Gastroesophageal sphincter (tissue), 4 donors: ENCODE results near the gene NXPE3. TPM values are rescaled to one million over a fixed set of nuclear protein-coding genes. Genes with fewer than 3 reads are reported as not detected.

ENCODE experiments used
- ATAC-seq: fragments of 150-250 bp; one replicate; pipeline ENCODE4 v1.9.1; 2016; ENCODE audit warnings: mild to moderate bottlenecking, moderate library complexity
- H3K27ac ChIP-seq, 4 donors: fragments of 200-600 bp; sonication (generic) in 3 of 4; 1 replicate in 3 of 4; 2 replicates in 1 of 4; pipeline ENCODE4 v1.5.1; 2016 to 2019
- H3K27me3 ChIP-seq: fragments of 200-600 bp; sonication (generic); one replicate; pipeline ENCODE4 v1.5.1; 2019
- H3K36me3 ChIP-seq, 2 donors: fragments of 200-600 bp; sonication (generic); one replicate each; pipeline ENCODE4 v1.5.1; 2019; ENCODE audit warnings: control low read depth in 1 of 2
- H3K4me1 ChIP-seq, 3 donors: fragments of 200-600 bp; sonication (generic); 1 replicate in 2 of 3; 2 replicates in 1 of 3; pipeline ENCODE4 v1.5.1; 2016 to 2019; ENCODE audit warnings: control low read depth in 2 of 3
- H3K4me3 ChIP-seq, 2 donors: fragments of 200-600 bp; sonication (generic); one replicate each; pipeline ENCODE4 v1.5.1; 2019; ENCODE audit warnings: mild to moderate bottlenecking in 1 of 2, moderate library complexity in 1 of 2
- H3K9me3 ChIP-seq, 3 donors: fragments of 200-600 bp; sonication (generic); one replicate each; pipeline ENCODE4 v1.5.1; 2017 to 2019; ENCODE audit warnings: control low read depth in 2 of 3
- EP300 ChIP-seq: sonication (generic); formaldehyde crosslinking; IDR thresholded peaks from one replicate; pipeline ENCODE4 v1.6.1; 2017; ENCODE audit warnings: antibody characterized with exemption, mild to moderate bottlenecking
- POLR2A ChIP-seq, 2 donors: fragments of 450-650 bp; IDR thresholded peaks; one replicate each; pipeline ENCODE4 v1.6.1; 2017; ENCODE audit warnings: antibody characterized with exemption in 2 of 2, mild to moderate bottlenecking in 2 of 2, moderate library complexity in 1 of 2
- POLR2AphosphoS5 ChIP-seq: sonication (generic); formaldehyde crosslinking; IDR thresholded peaks from one replicate; pipeline ENCODE4 v1.6.1; 2017; ENCODE audit warnings: antibody characterized with exemption
- WGBS, 2 donors: methylation state at CpG; one replicate each; pipeline ENCODE4 v1.1.5; 2018; ENCODE audit warnings: low coverage in 1 of 2; 5-methylcytosine and 5-hydroxymethylcytosine counted together
- total RNA-seq, 4 donors: library from RNA; depleted of rRNA; stranded (reverse); fragments of >200 nt; gene quantifications; one replicate each; pipeline ENCODE4 v1.1.0, GENCODE V29; 2016
- TF ChIP-seq, protein P1 (sequence below), 4 experiments: fragments of 200-600 bp in 2 of 4; fragments of 450-650 bp in 2 of 4; sonication (generic) in 1 of 4; IDR thresholded peaks; one replicate each; pipeline ENCODE4 v1.5.1; 2017 to 2019; ENCODE audit warnings: antibody characterized with exemption in 4 of 4, mild to moderate bottlenecking in 2 of 4, moderate library complexity in 2 of 4

The NXPE3 gene
- total RNA-seq, 4 donors from 2014 or later, result 12.5 to 32.8 (median 18.9) TPM

DNA sequence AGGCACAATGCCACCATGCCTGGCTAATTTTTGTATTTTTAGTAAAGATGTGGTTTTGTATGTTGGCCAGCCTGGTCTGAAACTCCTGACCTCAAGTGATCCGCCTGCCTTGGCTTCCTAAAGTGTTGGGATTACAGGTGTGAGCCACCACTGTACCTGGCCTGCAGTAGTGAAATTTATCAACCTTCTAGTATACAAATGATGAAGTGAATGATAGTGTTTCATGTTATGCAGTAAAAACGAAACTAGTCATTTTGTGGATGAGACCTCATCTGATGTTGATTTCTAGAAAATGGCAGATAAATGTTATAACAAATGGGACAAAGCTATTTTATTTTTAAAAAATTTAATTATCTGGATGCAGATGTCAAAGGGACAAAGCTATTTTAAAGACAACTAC lies 32.9 kb downstream of the NXPE3 start:
- Histone ChIP-seq H3K27ac (no peak overlapping the region), H3K4me3 (no peak overlapping the region), H3K27me3 (no peaks in the 10 kb centered on the region), H3K36me3 (peaks cover 0 to 12% of the 10 kb centered on the region in 2 donors), H3K9me3 (no peaks in the 10 kb centered on the region), H3K4me1 (peaks cover 0 to 57% (median 17%) of the 10 kb centered on the region in 3 donors)
- WGBS, 2 donors, result 58 to 100% methylated on average over 1 of the region's 2 CpGs
- no peak for ATAC-seq
- TF ChIP-seq EP300, result no peak
- TF ChIP-seq, protein P1, sequence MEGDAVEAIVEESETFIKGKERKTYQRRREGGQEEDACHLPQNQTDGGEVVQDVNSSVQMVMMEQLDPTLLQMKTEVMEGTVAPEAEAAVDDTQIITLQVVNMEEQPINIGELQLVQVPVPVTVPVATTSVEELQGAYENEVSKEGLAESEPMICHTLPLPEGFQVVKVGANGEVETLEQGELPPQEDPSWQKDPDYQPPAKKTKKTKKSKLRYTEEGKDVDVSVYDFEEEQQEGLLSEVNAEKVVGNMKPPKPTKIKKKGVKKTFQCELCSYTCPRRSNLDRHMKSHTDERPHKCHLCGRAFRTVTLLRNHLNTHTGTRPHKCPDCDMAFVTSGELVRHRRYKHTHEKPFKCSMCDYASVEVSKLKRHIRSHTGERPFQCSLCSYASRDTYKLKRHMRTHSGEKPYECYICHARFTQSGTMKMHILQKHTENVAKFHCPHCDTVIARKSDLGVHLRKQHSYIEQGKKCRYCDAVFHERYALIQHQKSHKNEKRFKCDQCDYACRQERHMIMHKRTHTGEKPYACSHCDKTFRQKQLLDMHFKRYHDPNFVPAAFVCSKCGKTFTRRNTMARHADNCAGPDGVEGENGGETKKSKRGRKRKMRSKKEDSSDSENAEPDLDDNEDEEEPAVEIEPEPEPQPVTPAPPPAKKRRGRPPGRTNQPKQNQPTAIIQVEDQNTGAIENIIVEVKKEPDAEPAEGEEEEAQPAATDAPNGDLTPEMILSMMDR (IDR thresholded peaks at IDR 0.05), result no peak
- no peak for TF ChIP-seq POLR2AphosphoS5
- TF ChIP-seq POLR2A (IDR thresholded peaks at IDR 0.05), result no peak

DNA sequence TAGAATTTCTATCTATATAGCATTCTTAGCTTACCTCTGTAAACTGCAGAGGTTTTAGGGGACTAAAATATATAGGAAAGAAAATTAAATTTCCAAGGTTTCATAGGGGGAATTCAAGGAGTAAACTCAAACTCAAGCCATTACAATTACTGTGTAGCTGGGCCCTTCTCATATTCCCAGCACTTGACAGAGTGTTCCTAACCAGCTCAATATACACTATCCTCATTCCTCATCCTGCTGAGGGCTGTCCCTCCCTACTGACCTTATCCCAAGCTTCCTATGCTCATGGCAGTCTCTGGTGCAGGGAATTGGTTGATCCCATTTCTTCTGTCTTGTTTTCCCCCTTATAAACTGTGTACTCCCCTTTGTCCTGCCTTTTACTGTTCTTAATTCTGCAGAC lies 33.9 kb downstream of the NXPE3 start:
- H3K9me3 ChIP-seq, result no peaks in the 10 kb centered on the region
- TF ChIP-seq POLR2A (IDR thresholded peaks at IDR 0.05) (no peak), POLR2AphosphoS5 (no peak), EP300 (no peak)
- TF ChIP-seq, protein P1 (IDR thresholded peaks at IDR 0.05), result no peak
- ATAC-seq, result no peak
- H3K4me1 ChIP-seq, result peaks cover 0 to 57% (median 17%) of the 10 kb centered on the region in 3 donors
- H3K27me3 ChIP-seq, result no peaks in the 10 kb centered on the region
- H3K4me3 ChIP-seq, result no peak overlapping the region
- peaks cover 0 to 16% of the 10 kb centered on the region in 2 donors for H3K36me3 ChIP-seq
- H3K27ac ChIP-seq, result no peak overlapping the region

DNA sequence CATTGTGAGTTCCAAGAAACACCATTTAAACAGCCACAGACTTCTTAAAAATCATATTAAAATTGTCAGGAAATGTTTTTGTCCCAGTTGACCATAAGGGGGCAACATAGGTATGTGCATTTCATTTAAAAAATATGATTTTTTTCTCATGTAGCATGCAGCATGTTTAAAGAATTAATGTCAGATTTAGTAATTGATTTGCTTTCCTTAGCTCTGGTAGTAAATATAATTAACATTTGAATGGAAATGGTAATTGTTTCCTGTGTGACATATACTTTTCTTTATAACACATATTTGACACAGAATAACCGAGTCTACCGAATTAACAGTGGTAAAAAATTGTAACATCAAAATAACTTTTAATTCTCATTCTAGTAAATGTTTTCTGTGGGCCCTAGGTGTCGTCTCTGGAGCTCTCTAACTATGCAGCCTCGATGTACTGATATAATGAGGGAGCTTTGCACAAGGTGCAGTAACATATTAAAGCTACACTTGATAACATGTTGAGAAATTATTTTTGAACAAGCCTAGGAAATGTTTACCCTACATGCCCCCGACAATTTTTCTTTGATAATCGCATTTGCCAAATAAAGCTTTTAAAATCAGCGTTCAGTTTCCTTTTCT lies 34.9 kb downstream of the NXPE3 start:
- Histone ChIP-seq H3K4me3 (no peak overlapping the region), H3K9me3 (no peaks in the 10 kb centered on the region), H3K27ac (no peak overlapping the region), H3K36me3 (peaks cover 0 to 15% of the 10 kb centered on the region in 2 donors), H3K4me1 (peaks cover 0 to 55% (median 17%) of the 10 kb centered on the region in 3 donors), H3K27me3 (no peaks in the 10 kb centered on the region)
- ATAC-seq, result no peak
- WGBS, 2 donors, result 27 to 60% methylated on average over 7 of the region's 7 CpGs
- TF ChIP-seq EP300, result no peak
- TF ChIP-seq, protein P1 (IDR thresholded peaks at IDR 0.05), result peak; percentile 49 to 65 (median 60)

DNA sequence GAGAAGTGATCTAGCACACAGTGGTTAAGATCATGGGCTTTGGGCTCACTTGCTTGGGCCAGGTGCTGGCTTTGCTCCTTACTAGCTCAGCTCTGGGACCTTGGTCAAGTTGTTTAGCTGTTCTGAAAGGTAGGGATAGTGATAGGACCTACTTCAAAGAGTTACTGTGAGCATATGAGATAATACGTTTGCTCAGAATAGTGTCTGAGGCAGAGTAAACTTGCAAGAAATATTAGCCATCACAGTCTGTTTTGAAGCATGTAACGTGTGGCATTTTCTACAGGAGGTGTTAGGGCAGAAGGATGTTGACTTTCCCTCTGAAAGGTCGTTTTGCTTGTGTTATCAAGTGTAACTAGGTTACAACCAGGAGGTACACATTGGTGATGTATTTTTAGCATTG lies 35.8 kb downstream of the NXPE3 start:
- TF ChIP-seq EP300, result no peak
- TF ChIP-seq, protein P1 (IDR thresholded peaks at IDR 0.05), result no peak
- no peak for TF ChIP-seq POLR2A (IDR thresholded peaks at IDR 0.05)
- TF ChIP-seq POLR2AphosphoS5, result no peak
- Histone ChIP-seq H3K4me1 (peaks cover 0 to 46% (median 13%) of the 10 kb centered on the region in 3 donors), H3K36me3 (peaks cover 0 to 17% of the 10 kb centered on the region in 2 donors), H3K27ac (peak overlapping the region in 1 of 4 donors; percentile 44), H3K27me3 (no peaks in the 10 kb centered on the region), H3K4me3 (no peak overlapping the region), H3K9me3 (no peaks in the 10 kb centered on the region)
- ATAC-seq, result no peak
- 31 to 48% methylated on average over 3 of the region's 3 CpGs for WGBS, 2 donors
